ENCODE data around the gene ENAH. TPM values are rescaled to one million over a fixed set of nuclear protein-coding genes. Genes with fewer than 3 reads are reported as not detected.

Gene ENAH
- polyA plus RNA-seq, 1 of the 3 experiments (the other 2 are of a cell fraction) = 48.9 TPM

DNA sequence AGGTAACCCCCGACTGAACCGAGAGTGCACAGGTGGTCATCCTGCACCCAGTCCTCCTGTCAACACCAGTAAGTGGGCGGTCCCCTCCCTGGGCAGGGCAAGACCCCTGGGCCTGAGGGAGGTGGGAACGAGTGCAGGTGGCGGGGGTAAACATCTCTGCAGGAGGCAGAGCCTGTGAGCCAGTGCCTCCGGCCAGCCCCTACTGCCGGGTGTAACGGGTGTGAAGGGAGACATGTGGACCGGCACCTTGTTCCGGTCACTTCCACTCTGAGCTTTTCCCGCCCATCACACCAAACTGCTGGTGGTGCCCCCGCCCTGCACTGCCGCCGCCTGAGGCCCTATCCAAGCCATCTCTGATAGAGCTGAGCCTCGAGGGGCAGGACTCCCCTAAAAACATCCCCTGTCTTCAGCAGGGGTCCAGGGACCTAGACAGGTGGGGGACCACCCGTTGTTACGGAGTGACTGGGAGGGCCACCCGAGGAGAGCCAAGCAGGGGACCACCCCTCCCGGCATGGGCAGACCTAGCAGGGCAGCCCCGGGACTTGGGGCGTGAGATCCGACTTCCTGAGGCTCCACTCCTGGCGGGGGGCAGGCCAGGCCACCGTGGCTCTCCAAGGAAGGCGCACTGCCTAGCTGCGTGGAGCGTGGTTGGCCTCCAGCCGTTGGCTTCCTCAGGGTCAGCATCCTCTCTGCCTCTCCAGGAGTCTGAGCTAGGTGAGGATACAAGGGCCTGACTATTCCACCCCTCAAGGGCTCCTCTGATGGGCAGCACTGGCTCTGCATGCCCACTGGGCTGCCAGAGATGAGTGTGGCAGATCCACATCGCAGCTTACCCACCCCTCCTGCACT, 181.2 kb downstream of the ENAH start (continued):
- TF ChIP-seq, protein P1, sequence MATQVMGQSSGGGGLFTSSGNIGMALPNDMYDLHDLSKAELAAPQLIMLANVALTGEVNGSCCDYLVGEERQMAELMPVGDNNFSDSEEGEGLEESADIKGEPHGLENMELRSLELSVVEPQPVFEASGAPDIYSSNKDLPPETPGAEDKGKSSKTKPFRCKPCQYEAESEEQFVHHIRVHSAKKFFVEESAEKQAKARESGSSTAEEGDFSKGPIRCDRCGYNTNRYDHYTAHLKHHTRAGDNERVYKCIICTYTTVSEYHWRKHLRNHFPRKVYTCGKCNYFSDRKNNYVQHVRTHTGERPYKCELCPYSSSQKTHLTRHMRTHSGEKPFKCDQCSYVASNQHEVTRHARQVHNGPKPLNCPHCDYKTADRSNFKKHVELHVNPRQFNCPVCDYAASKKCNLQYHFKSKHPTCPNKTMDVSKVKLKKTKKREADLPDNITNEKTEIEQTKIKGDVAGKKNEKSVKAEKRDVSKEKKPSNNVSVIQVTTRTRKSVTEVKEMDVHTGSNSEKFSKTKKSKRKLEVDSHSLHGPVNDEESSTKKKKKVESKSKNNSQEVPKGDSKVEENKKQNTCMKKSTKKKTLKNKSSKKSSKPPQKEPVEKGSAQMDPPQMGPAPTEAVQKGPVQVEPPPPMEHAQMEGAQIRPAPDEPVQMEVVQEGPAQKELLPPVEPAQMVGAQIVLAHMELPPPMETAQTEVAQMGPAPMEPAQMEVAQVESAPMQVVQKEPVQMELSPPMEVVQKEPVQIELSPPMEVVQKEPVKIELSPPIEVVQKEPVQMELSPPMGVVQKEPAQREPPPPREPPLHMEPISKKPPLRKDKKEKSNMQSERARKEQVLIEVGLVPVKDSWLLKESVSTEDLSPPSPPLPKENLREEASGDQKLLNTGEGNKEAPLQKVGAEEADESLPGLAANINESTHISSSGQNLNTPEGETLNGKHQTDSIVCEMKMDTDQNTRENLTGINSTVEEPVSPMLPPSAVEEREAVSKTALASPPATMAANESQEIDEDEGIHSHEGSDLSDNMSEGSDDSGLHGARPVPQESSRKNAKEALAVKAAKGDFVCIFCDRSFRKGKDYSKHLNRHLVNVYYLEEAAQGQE (IDR thresholded peaks at IDR 0.05; ENCODE audit: low read depth, low read length) = no peak
- TF ChIP-seq SIN3A (IDR thresholded peaks at IDR 0.05; ENCODE audit: borderline replicate concordance, low read depth, low read length) (no peak), ELF1 (IDR thresholded peaks at IDR 0.05) (no peak)

DNA sequence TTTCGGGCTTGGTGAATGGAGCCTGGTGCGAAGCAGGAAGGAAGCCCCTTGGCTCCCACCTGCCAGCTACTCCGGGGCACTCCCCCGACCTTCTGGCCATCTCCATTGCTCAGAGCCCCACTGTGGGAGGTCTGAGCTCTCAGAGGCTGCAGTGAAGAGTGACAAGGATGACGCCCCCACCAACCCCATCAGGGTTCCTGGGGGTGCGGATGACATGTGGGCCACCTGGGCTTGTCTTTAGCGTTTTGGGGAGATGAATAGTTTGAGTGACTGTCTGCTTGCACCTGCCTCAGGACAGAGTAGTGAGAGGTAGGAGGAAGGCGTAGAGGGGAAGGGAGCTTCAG, 181.8 kb downstream of the ENAH start:
- POLR2A ChIA-PET = no interaction called here
- WGBS (ENCODE audit: low lambda C conversion rate) = 76% methylated on average over 4 of the region's 8 CpGs
- H3F3A ChIP-seq (replicated peaks; ENCODE audit: insufficient read depth) = no peaks in the 10 kb centered on the region
- no peaks in the 10 kb centered on the region for H4K20me1 ChIP-seq (ENCODE audit: insufficient read depth)
- H3K4me3 ChIP-seq (ENCODE audit: low read depth in 2 of 2, low read length in 1 of 2) = no peak overlapping the region
- no peaks in the 10 kb centered on the region for H3K27me3 ChIP-seq (ENCODE audit: insufficient read depth)
- no peaks in the 10 kb centered on the region for H3K9me2 ChIP-seq
- H3K79me2 ChIP-seq (ENCODE audit: insufficient read depth) = no peaks in the 10 kb centered on the region
- H3K4me1 ChIP-seq (ENCODE audit: control insufficient read depth in 1 of 2, insufficient read depth in 2 of 2, low read depth in 1 of 2, low read length in 1 of 2) = peaks cover 0 to 6% of the 10 kb centered on the region in 2 experiments; a peak in 2 of 4 replicates
- no peak overlapping the region for H3K27ac ChIP-seq (ENCODE audit: low read depth in 2 of 2, low read length in 1 of 2)
- no peak overlapping the region for H2AFZ ChIP-seq (ENCODE audit: low read depth)
- no peak overlapping the region for H3K9ac ChIP-seq
- H3K4me2 ChIP-seq = no peak overlapping the region
- no peak for DNase-seq
- CTCF ChIA-PET = interaction anchor here (1.5 to 19.4 kb wide), 3 partner anchors 300 to 503 kb away, joined by 3 to 473 read pairs (median 130); partner anchors contain the start of genes EPHX1 and SRP9
- H3K9me3 ChIP-seq = no peaks in the 10 kb centered on the region
- no peaks in the 10 kb centered on the region for H3K36me3 ChIP-seq (replicated peaks in 1 of 2; ENCODE audit: control insufficient read depth in 1 of 2, insufficient read depth in 2 of 2, low read length in 1 of 2)
- TF ChIP-seq CHD2 (IDR thresholded peaks at IDR 0.05; ENCODE audit: low read length, partially characterized antibody) (no peak), FOSL2 (IDR thresholded peaks at IDR 0.05; ENCODE audit: borderline replicate concordance, low read depth) (no peak)

DNA sequence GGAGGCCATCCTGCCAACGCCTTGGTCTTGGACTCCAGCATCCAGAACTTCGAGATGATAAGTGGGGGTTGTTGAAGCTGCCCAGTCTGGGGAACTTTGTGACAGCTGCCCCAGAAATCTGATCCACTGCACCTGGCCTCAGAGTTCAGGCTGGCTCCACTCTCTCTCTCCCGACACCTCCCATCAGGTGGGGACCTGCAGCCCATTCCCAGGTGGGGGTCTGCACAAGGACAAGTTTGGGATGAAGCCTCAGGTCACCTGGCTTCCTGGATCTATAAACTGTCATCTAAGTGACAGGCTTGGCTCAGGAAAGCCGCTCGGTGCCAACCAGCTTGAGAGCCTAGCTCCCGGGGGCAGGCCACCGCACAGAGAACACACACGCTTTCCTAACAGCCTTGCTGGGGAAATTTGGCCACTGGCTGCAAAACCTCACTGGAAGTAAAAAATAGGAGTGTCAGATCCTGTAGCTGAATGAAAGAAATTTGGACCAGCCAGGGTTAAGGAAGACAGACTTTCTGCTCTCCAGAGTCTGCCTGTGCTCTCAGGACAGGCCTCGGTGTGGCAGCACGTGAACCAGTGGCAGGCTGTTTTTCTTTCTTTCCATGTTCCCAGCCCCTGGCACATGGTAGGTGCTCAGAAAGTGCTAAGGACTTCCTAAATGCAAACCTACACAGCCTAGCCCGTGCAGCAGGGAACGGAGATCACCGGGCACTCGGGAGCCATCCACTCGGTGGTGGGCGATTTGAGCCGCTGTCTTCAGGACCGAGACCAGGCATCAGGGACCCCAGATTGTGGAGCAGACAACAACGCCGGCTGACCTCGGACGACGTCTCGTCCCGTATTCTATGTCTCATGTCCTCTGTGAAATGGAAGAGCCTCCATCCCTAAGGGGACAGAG, 182.5 kb downstream of the ENAH start:
- H3F3A ChIP-seq (replicated peaks; ENCODE audit: insufficient read depth) = no peaks in the 10 kb centered on the region
- H3K27me3 ChIP-seq (ENCODE audit: insufficient read depth) = no peaks in the 10 kb centered on the region
- H3K9ac ChIP-seq = no peak overlapping the region
- H4K20me1 ChIP-seq (ENCODE audit: insufficient read depth) = no peaks in the 10 kb centered on the region
- no peak overlapping the region for H3K4me2 ChIP-seq
- H3K27ac ChIP-seq (ENCODE audit: low read depth in 2 of 2, low read length in 1 of 2) = no peak overlapping the region
- H3K79me2 ChIP-seq (ENCODE audit: insufficient read depth) = no peaks in the 10 kb centered on the region
- DNase-seq = no peak
- no peaks in the 10 kb centered on the region for H3K36me3 ChIP-seq (replicated peaks in 1 of 2; ENCODE audit: control insufficient read depth in 1 of 2, insufficient read depth in 2 of 2, low read length in 1 of 2)
- H3K4me1 ChIP-seq (ENCODE audit: control insufficient read depth in 1 of 2, insufficient read depth in 2 of 2, low read depth in 1 of 2, low read length in 1 of 2) = peaks cover 0 to 6% of the 10 kb centered on the region in 2 experiments; a peak in 2 of 4 replicates
- H3K4me3 ChIP-seq (ENCODE audit: low read depth in 2 of 2, low read length in 1 of 2) = no peak overlapping the region
- WGBS (ENCODE audit: low lambda C conversion rate) = 81% methylated on average over 20 of the region's 25 CpGs
- H3K9me3 ChIP-seq = no peaks in the 10 kb centered on the region
- H3K9me2 ChIP-seq = no peaks in the 10 kb centered on the region
- H2AFZ ChIP-seq (ENCODE audit: low read depth) = no peak overlapping the region
- POLR2A ChIA-PET = no interaction called here
- CTCF ChIA-PET = interaction anchor here (0.9 to 19.4 kb wide), 5 partner anchors 9 to 503 kb away, joined by 3 to 473 read pairs (median 5); partner anchors contain the start of gene SRP9
- TF ChIP-seq, protein P2, sequence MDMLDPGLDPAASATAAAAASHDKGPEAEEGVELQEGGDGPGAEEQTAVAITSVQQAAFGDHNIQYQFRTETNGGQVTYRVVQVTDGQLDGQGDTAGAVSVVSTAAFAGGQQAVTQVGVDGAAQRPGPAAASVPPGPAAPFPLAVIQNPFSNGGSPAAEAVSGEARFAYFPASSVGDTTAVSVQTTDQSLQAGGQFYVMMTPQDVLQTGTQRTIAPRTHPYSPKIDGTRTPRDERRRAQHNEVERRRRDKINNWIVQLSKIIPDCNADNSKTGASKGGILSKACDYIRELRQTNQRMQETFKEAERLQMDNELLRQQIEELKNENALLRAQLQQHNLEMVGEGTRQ (IDR thresholded peaks at IDR 0.05; ENCODE audit: borderline replicate concordance, low read depth, low read length) = no peak
- TF ChIP-seq RAD21 (IDR thresholded peaks at IDR 0.05; ENCODE audit: low read length) (no peak), TAF1 (IDR thresholded peaks at IDR 0.05; ENCODE audit: borderline replicate concordance, low read depth, low read length) (no peak), TEAD4 (IDR thresholded peaks at IDR 0.05; ENCODE audit: borderline replicate concordance, insufficient read depth) (no peak), RFX5 (IDR thresholded peaks at IDR 0.05; ENCODE audit: low read length) (no peak), RCOR1 (IDR thresholded peaks at IDR 0.05; ENCODE audit: low read length) (no peak), TCF12 (IDR thresholded peaks at IDR 0.05) (no peak)
- TF ChIP-seq, protein P3, sequence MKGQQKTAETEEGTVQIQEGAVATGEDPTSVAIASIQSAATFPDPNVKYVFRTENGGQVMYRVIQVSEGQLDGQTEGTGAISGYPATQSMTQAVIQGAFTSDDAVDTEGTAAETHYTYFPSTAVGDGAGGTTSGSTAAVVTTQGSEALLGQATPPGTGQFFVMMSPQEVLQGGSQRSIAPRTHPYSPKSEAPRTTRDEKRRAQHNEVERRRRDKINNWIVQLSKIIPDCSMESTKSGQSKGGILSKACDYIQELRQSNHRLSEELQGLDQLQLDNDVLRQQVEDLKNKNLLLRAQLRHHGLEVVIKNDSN (IDR thresholded peaks at IDR 0.05; ENCODE audit: borderline replicate concordance, low read depth) = no peak
- TF ChIP-seq, protein P4, sequence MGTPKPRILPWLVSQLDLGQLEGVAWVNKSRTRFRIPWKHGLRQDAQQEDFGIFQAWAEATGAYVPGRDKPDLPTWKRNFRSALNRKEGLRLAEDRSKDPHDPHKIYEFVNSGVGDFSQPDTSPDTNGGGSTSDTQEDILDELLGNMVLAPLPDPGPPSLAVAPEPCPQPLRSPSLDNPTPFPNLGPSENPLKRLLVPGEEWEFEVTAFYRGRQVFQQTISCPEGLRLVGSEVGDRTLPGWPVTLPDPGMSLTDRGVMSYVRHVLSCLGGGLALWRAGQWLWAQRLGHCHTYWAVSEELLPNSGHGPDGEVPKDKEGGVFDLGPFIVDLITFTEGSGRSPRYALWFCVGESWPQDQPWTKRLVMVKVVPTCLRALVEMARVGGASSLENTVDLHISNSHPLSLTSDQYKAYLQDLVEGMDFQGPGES (IDR thresholded peaks at IDR 0.05; ENCODE audit: low read depth, low read length) = no peak
